Upper lobe of left lung (tissue), 6 donors: ENCODE data around the gene ACD. TPM values are rescaled to one million over a fixed set of nuclear protein-coding genes. Genes with fewer than 3 reads are reported as not detected.

Source experiments
- ATAC-seq, 2 donors: fragments of 200-7000 bp; cut with Tn5 transposase; one replicate each; pipeline ENCODE4 v1.9.1; 2022; ENCODE audit warnings: mild to moderate bottlenecking in 2 of 2, moderate library complexity in 2 of 2; ENCODE audit not compliant: low FRiP score in 2 of 2
- DNase-seq, 2 donors: peaks; one replicate each; pipeline ENCODE4 v3.0.0-alpha.2; 2019 to 2020
- H3K27ac ChIP-seq, 4 donors: fragments of 200-600 bp; sonication (generic); one replicate each; pipeline ENCODE4 v1.5.1; 2016 to 2019
- H3K27me3 ChIP-seq, 4 donors: fragments of 200-600 bp; sonication (generic); one replicate each; pipeline ENCODE4 v1.5.1; 2017 to 2019
- H3K36me3 ChIP-seq, 4 donors: fragments of 200-600 bp; sonication (generic); one replicate each; pipeline ENCODE4 v1.5.1; 2016 to 2019
- H3K4me1 ChIP-seq, 4 donors: fragments of 200-600 bp; sonication (generic); one replicate each; pipeline ENCODE4 v1.5.1; 2018 to 2019
- H3K4me3 ChIP-seq, 4 donors: fragments of 200-600 bp; sonication (generic); one replicate each; pipeline ENCODE4 v1.5.1; 2017 to 2019; ENCODE audit warnings: mild to moderate bottlenecking in 2 of 4, moderate library complexity in 1 of 4
- H3K9me3 ChIP-seq, 4 donors: fragments of 200-600 bp; sonication (generic); one replicate each; pipeline ENCODE4 v1.5.1; 2018 to 2019
- EP300 ChIP-seq, 4 donors: sonication (generic); formaldehyde crosslinking; IDR thresholded peaks; one replicate each; pipeline ENCODE4 v1.5.1; 2017; ENCODE audit warnings: antibody characterized with exemption in 4 of 4, control low read depth in 2 of 4
- POLR2A ChIP-seq, 4 donors: fragments of 450-650 bp; IDR thresholded peaks; one replicate each; pipeline ENCODE4 v1.5.1; 2016 to 2017; ENCODE audit warnings: antibody characterized with exemption in 4 of 4, mild to moderate bottlenecking in 2 of 4
- POLR2AphosphoS5 ChIP-seq, 2 donors: sonication (generic); formaldehyde crosslinking; IDR thresholded peaks; one replicate each; pipeline ENCODE4 v1.5.1; 2017; ENCODE audit warnings: antibody characterized with exemption in 2 of 2
- WGBS, 2 donors: methylation state at CpG; one replicate each; pipeline ENCODE4 v1.1.5; 2017 to 2018; 5-methylcytosine and 5-hydroxymethylcytosine counted together
- total RNA-seq, 6 donors: library from RNA; depleted of rRNA in 4 of 6; stranded (reverse); fragments of >200 nt in 4 of 6; gene quantifications; one replicate each; pipeline versions ENCODE4 v1.1.0 to v1.2.1, GENCODE V29; 2016 to 2021
- TF ChIP-seq, protein P1 (sequence below), 6 experiments: fragments of 450-650 bp in 4 of 6; fragments of 200-600 bp in 2 of 6; sonication (generic) in 2 of 6; IDR thresholded peaks; one replicate each; pipeline ENCODE4 v1.5.1; 2016 to 2019; ENCODE audit warnings: antibody characterized with exemption in 6 of 6
- donor health status: DM: no; HTN: no; CAD: no; lungs with moderate emphysema.
- donor health status: DM: no; HTN: yes; CAD: no; lungs with severe emphysema.

The ACD gene
- total RNA-seq, 6 donors from 2014 or later = 15.8 to 25.1 (median 18.8) TPM

DNA sequence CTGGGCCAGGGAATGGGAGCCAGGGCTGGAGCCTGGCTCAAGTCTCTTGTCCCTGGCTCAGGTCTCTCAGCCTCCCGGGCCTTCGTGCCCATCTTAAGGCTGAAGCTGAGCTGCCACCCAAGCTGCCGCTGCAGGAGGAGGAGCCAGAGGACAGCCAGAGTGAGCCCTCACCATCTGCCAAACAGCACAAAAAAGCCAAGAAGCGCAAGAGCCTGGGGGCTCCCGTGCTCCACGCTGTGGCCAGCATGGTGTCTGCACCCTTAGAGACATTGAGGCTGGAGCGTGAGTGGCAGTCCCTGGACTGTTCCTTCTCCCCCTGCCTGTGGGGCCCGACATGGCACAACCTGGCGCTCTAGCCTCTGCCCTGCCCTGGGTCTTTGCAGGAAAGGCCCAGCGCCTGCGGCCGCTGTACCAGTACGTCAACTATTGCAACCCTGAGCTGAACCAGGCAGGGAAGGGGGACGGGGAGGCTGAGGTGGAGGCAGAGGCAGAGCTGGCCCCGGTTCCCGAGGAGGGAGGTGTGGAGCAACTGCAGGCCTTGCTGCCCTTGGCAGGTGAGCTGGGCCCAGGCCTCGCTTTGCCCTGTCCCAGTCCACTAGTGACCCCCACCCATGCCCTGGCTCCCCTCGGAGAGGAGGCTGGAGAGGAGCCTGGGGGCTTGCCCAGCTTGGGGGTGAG lies 7.9 kb upstream of the ACD start:
- Histone ChIP-seq H3K27ac (peak overlapping the region; percentile 85 to 97 (median 95)), H3K36me3 (peaks cover 0 to 13% (median 6%) of the 10 kb centered on the region in 4 donors), H3K4me1 (peaks cover 34 to 44% (median 36%) of the 10 kb centered on the region in 4 donors), H3K27me3 (no peaks in the 10 kb centered on the region), H3K9me3 (no peaks in the 10 kb centered on the region), H3K4me3 (peak overlapping the region in 3 of 4 donors; percentile 92 to 98 (median 95))
- DNase-seq (peak; percentile 86 to 90), ATAC-seq (peak; percentile 87 to 92)
- 3 to 35% methylated on average over 5 to 16 of the region's 18 CpGs for WGBS, 2 donors
- TF ChIP-seq POLR2AphosphoS5 (IDR thresholded peaks at IDR 0.05) (peak; percentile 29 to 61), POLR2A (IDR thresholded peaks at IDR 0.05) (no peak), EP300 (IDR thresholded peaks at IDR 0.05) (no peak)
- TF ChIP-seq, protein P1, sequence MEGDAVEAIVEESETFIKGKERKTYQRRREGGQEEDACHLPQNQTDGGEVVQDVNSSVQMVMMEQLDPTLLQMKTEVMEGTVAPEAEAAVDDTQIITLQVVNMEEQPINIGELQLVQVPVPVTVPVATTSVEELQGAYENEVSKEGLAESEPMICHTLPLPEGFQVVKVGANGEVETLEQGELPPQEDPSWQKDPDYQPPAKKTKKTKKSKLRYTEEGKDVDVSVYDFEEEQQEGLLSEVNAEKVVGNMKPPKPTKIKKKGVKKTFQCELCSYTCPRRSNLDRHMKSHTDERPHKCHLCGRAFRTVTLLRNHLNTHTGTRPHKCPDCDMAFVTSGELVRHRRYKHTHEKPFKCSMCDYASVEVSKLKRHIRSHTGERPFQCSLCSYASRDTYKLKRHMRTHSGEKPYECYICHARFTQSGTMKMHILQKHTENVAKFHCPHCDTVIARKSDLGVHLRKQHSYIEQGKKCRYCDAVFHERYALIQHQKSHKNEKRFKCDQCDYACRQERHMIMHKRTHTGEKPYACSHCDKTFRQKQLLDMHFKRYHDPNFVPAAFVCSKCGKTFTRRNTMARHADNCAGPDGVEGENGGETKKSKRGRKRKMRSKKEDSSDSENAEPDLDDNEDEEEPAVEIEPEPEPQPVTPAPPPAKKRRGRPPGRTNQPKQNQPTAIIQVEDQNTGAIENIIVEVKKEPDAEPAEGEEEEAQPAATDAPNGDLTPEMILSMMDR (IDR thresholded peaks at IDR 0.05) = peak; percentile 84 to 97 (median 94)

DNA sequence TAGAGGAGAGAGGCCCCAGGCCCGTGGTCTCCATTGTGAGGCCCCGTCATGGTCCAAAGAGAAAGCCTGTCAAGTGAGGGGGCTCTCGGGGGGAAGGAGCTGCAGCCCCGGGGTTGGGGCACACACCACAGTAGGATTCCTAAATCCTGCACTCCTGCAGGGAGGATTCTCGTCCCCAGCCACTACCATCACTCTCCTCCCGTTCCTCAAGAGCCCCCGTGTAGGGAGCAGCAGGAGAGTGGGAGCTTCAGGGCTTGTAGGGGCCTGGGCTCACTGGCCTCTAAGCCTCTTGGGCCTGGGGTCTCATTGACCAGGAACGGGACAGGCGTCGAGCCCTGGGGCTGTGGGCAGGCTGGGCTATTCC lies 7.4 kb upstream of the ACD start:
- TF ChIP-seq, protein P1 (IDR thresholded peaks at IDR 0.05) = no peak
- TF ChIP-seq EP300 (IDR thresholded peaks at IDR 0.05) (no peak), POLR2A (IDR thresholded peaks at IDR 0.05) (no peak), POLR2AphosphoS5 (IDR thresholded peaks at IDR 0.05) (no peak)
- DNase-seq = no peak
- 47 to 76% methylated on average over 3 to 10 of the region's 10 CpGs for WGBS, 2 donors
- H3K27ac ChIP-seq = peak overlapping the region; percentile 85 to 97 (median 95)
- peaks cover 29 to 39% (median 33%) of the 10 kb centered on the region in 4 donors for H3K4me1 ChIP-seq
- H3K27me3 ChIP-seq = no peaks in the 10 kb centered on the region
- H3K36me3 ChIP-seq = peaks cover 0 to 18% (median 10%) of the 10 kb centered on the region in 4 donors
- peak overlapping the region in 3 of 4 donors; percentile 92 to 98 (median 95) for H3K4me3 ChIP-seq
- peak in 1 of 2 donors; percentile 0 for ATAC-seq
- H3K9me3 ChIP-seq = no peaks in the 10 kb centered on the region

DNA sequence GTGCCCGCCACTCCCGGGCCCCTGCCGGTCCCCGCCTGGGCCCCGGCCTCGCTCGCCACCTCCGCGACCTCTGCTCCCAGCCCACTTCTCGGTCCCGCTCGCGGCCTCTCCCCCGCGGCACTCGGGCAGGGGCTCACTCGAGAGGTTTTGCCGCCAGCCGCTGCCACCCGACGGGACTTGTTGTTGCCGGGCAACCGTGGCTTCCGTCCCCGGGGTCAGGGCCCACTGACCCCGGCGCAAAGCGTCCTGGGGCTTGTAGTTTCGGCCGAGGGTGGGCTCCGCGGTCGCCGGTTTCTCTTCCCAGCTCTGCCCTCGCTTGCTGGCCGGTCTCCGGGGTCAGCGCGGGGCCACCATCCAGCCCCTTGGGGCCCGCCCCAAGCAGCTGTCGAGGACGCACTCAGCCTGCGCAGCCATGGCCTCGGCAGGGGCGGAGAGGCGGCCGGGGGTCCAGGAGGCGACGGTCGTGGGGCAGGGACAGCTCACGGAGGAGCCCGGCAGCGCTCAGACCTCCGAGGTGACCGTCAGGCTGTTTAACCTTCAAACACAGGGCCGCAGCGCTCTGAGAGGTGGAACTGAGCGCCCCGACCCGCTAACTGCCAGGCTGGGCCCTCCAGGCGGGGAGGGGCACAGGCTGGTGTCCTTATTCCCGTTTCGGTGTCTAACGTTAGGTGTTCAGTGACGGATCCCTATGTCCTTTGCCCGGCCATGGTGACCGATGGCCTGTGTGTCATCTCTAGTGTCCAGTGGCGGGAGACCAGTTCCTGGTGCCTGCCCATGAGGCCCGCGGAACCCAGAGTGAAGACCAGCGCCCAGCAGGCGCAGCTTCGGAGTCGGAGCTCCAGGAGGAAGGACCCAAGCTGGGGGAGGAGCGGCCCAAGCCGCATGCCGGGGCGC lies 6.7 kb upstream of the ACD start, which contains the start of the genes C16orf86 and ENKD1:
Gene C16orf86 (plus strand): TSS at position 256 of the 894 bp plus-strand sequence. CDS start 157 bp downstream, at position 413.
Gene ENKD1 (minus strand): TSS at position 192 of the 894 bp plus-strand sequence. CDS start 308 bp downstream, outside the sequence.
- TF ChIP-seq EP300 (IDR thresholded peaks at IDR 0.05) = no peak
- peak; percentile 67 for TF ChIP-seq POLR2AphosphoS5 (IDR thresholded peaks at IDR 0.05)
- TF ChIP-seq, protein P1 (IDR thresholded peaks at IDR 0.05) = peak in 1 of 6 experiments; percentile 14
- peak in 1 of 4 donors; percentile 32 for TF ChIP-seq POLR2A (IDR thresholded peaks at IDR 0.05)
- Histone ChIP-seq H3K9me3 (no peaks in the 10 kb centered on the region), H3K27ac (peak within 1 kb of the TSS; percentile 85 to 97 (median 95)), H3K4me1 (peaks cover 25 to 33% (median 28%) of the 10 kb centered on the region in 4 donors), H3K4me3 (peak within 1 kb of the TSS; percentile 87 to 98 (median 94)), H3K36me3 (peaks cover 0 to 21% (median 11%) of the 10 kb centered on the region in 4 donors), H3K27me3 (no peaks in the 10 kb centered on the region)
- ATAC-seq = peak; percentile 56 to 91
- peak; percentile 93 to 96 for DNase-seq
- WGBS, 2 donors = 0 to 5% methylated on average over 11 to 35 of the region's 78 CpGs

DNA sequence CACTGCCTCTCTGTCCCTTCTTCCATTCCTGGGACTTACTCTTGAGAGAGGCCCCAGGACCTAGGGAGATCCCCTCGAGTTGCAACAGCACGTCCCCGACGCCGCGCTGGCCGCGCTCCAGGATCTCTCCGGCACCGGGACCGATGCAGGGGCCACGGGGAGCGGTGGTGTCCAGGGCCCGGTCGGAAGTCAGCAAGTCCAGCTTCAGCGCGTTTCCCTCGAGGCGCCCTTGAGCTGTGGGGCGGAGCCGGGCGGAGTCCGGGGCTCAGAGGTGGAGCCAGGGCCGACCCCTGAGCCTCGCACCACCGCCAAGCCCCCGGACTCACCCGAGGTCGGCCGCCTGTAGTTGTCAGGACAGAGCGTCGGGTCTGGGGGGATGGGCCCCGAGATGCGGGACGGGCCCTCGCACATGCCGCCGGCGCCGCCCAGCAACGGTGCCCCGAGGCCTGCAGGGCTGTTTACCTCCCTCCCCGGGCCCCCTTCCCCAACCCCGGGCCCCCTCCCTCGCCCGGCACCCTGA lies 6.0 kb upstream of the ACD start:
- peak in 1 of 2 donors; percentile 33 for ATAC-seq
- H3K9me3 ChIP-seq = no peaks in the 10 kb centered on the region
- peaks cover 0 to 21% (median 11%) of the 10 kb centered on the region in 4 donors for H3K36me3 ChIP-seq
- peak; percentile 62 to 94 for DNase-seq
- H3K4me3 ChIP-seq = peak overlapping the region; percentile 87 to 98 (median 94)
- 0 to 1% methylated on average over 5 to 14 of the region's 46 CpGs for WGBS, 2 donors
- H3K27ac ChIP-seq = peak overlapping the region; percentile 85 to 97 (median 95)
- no peaks in the 10 kb centered on the region for H3K27me3 ChIP-seq
- peaks cover 32 to 40% (median 34%) of the 10 kb centered on the region in 4 donors for H3K4me1 ChIP-seq
- no peak for TF ChIP-seq POLR2A (IDR thresholded peaks at IDR 0.05)
- no peak for TF ChIP-seq POLR2AphosphoS5 (IDR thresholded peaks at IDR 0.05)
- TF ChIP-seq, protein P1 (IDR thresholded peaks at IDR 0.05) = no peak
- no peak for TF ChIP-seq EP300 (IDR thresholded peaks at IDR 0.05)
